ENCODE measurements around the gene LARGE1. TPM values are rescaled to one million over a fixed set of nuclear protein-coding genes. Genes with fewer than 3 reads are reported as not detected.

LARGE1 gene
- total RNA-seq, 6 experiments from 2014 or later: 12.2 to 28.3 (median 15.2) TPM

GRCh38 chr22:33806191-33806590 lies 114.1 kb downstream of the LARGE1 start:
- Histone ChIP-seq H3K4me1 (peaks cover 0 to 7% (median 0%) of the 10 kb centered on the region in 4 donors), H3K9me3 (no peaks in the 10 kb centered on the region), H3K36me3 (no peaks in the 10 kb centered on the region), H3K27me3 (no peaks in the 10 kb centered on the region), H3K27ac (peak overlapping the region in 1 of 3 donors; percentile 34), H3K4me3 (no peak overlapping the region)
- intact Hi-C loops (cut with DNase I): no loop called here
- DNase-seq (peak; percentile 43 to 73 (median 61)), ATAC-seq (peak; percentile 87 to 96 (median 92))
- WGBS (ENCODE audit: insufficient coverage, low coverage, low lambda C conversion rate, missing lambda C conversion rate): 43% methylated on average over 2 of the region's 3 CpGs
- no peak for TF ChIP-seq POLR2A (IDR thresholded peaks at IDR 0.05)
- no peak for TF ChIP-seq CTCF (IDR thresholded peaks at IDR 0.05)

- ATAC-seq: peak in 1 of 4 donors; percentile 48
- H3K9me3 ChIP-seq: no peaks in the 10 kb centered on the region
- intact Hi-C loops (cut with DNase I): no loop called here
- H3K4me1 ChIP-seq: peaks cover 0 to 7% (median 0%) of the 10 kb centered on the region in 4 donors
- 59% methylated on average over 4 of the region's 7 CpGs for WGBS (ENCODE audit: insufficient coverage, low coverage, low lambda C conversion rate, missing lambda C conversion rate)
- TF ChIP-seq CTCF (IDR thresholded peaks at IDR 0.05) (no peak), POLR2A (IDR thresholded peaks at IDR 0.05) (no peak)
- DNase-seq: no peak
- no peak overlapping the region for H3K4me3 ChIP-seq
- no peaks in the 10 kb centered on the region for H3K27me3 ChIP-seq
- H3K36me3 ChIP-seq: no peaks in the 10 kb centered on the region
- H3K27ac ChIP-seq: no peak overlapping the region
Observed at GRCh38 chr22:33803371-33804282, 116.6 kb downstream of the LARGE1 start.

GRCh38 chr22:33798401-33798800 lies 121.9 kb downstream of the LARGE1 start:
- no peaks in the 10 kb centered on the region for H3K36me3 ChIP-seq
- no peaks in the 10 kb centered on the region for H3K27me3 ChIP-seq
- H3K9me3 ChIP-seq: no peaks in the 10 kb centered on the region
- no peak for TF ChIP-seq CTCF (IDR thresholded peaks at IDR 0.05)
- TF ChIP-seq POLR2A (IDR thresholded peaks at IDR 0.05): no peak
- ATAC-seq: no peak
- 52% methylated on average over 5 of the region's 6 CpGs for WGBS (ENCODE audit: insufficient coverage, low coverage, low lambda C conversion rate, missing lambda C conversion rate)
- intact Hi-C loops (cut with DNase I): no loop called here
- H3K4me3 ChIP-seq: no peak overlapping the region
- no peak for DNase-seq
- no peak overlapping the region for H3K27ac ChIP-seq
- H3K4me1 ChIP-seq: no peaks in the 10 kb centered on the region

GRCh38 chr22:33796494-33796893 lies 123.8 kb downstream of the LARGE1 start:
- ATAC-seq: no peak
- DNase-seq: no peak
- H3K9me3 ChIP-seq: no peaks in the 10 kb centered on the region
- H3K4me3 ChIP-seq: no peak overlapping the region
- no peaks in the 10 kb centered on the region for H3K4me1 ChIP-seq
- WGBS (ENCODE audit: insufficient coverage, low coverage, low lambda C conversion rate, missing lambda C conversion rate): 91% methylated on average over 5 of the region's 5 CpGs
- intact Hi-C loops (cut with DNase I): no loop called here
- no peak overlapping the region for H3K27ac ChIP-seq
- no peaks in the 10 kb centered on the region for H3K36me3 ChIP-seq
- TF ChIP-seq CTCF (IDR thresholded peaks at IDR 0.05) (no peak), POLR2A (IDR thresholded peaks at IDR 0.05) (no peak)
- no peaks in the 10 kb centered on the region for H3K27me3 ChIP-seq
